ENCODE results near the gene USB1.

The USB1 gene

GRCh38 chr16:58018803-58019202, 17.6 kb downstream of the USB1 start:
- H3K4me3 Mint-ChIP-seq: no peak overlapping the region
- no peaks in the 10 kb centered on the region for H3K27me3 Mint-ChIP-seq
- H3K4me1 Mint-ChIP-seq: peaks cover 9% of the 10 kb centered on the region
- peak overlapping the region; percentile 30 for H3K27ac Mint-ChIP-seq
- H3K9me3 Mint-ChIP-seq: no peaks in the 10 kb centered on the region
- no peaks in the 10 kb centered on the region for H3K36me3 Mint-ChIP-seq

GRCh38 chr16:58019866-58020538, 18.8 kb downstream of the USB1 start:
- Mint-ChIP-seq H3K27me3 (no peaks in the 10 kb centered on the region), H3K4me1 (peaks cover 16% of the 10 kb centered on the region), H3K27ac (peak overlapping the region; percentile 43), H3K36me3 (no peaks in the 10 kb centered on the region), H3K9me3 (no peaks in the 10 kb centered on the region), H3K4me3 (no peak overlapping the region)

DNA sequence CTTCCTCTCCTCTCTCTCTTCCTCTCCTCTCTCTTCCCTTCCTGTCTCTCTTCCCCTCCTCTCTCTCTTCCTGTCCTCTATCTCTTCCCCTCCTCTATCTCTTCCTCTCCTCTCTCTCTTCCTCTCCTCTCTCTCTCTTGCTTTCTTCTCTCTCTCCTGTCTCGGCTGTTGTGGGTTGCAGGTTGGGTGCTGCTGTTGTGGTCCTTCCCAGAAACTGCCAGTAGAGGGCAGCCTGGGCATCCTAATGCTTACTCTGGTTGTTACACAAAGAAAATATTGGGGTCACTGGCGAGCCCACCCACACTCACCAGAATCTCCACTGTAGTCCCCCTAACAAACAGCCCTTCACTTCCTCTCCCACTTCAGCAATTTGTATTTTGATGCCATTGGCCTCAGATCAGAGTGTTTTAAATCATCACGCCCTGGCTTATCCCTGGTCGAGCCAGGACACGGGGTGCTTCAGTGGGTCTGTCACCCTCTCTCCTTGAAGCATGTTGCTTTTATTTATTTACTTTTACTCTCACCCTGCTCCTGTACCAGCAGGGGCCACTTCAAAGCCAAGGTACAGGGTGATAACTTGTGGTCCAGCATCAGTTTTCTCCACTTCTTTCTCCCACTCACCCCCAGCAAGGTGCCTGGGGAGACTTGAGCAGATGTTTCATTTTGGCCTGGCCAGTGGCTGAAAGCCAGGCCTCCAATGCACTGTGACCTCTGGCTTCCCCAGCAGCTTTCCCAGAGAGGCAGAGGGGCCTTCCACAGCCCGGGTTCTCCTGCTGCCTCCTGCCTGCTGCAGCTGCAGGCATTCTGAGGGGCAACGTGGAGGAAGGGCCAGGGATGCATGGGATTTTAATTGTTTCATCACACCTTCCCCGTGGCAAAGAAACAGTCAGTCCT, 19.7 kb downstream of the USB1 start:
- no peaks in the 10 kb centered on the region for H3K9me3 Mint-ChIP-seq
- H3K27ac Mint-ChIP-seq: peak overlapping the region; percentile 43
- no peaks in the 10 kb centered on the region for H3K27me3 Mint-ChIP-seq
- peaks cover 18% of the 10 kb centered on the region for H3K4me1 Mint-ChIP-seq
- H3K36me3 Mint-ChIP-seq: no peaks in the 10 kb centered on the region
- no peak overlapping the region for H3K4me3 Mint-ChIP-seq

- Mint-ChIP-seq H3K27ac (no peak overlapping the region), H3K4me3 (no peak overlapping the region), H3K9me3 (no peaks in the 10 kb centered on the region), H3K36me3 (no peaks in the 10 kb centered on the region), H3K27me3 (no peaks in the 10 kb centered on the region), H3K4me1 (peaks cover 18% of the 10 kb centered on the region)
Observed at GRCh38 chr16:58021661-58022551, 20.7 kb downstream of the USB1 start.

DNA sequence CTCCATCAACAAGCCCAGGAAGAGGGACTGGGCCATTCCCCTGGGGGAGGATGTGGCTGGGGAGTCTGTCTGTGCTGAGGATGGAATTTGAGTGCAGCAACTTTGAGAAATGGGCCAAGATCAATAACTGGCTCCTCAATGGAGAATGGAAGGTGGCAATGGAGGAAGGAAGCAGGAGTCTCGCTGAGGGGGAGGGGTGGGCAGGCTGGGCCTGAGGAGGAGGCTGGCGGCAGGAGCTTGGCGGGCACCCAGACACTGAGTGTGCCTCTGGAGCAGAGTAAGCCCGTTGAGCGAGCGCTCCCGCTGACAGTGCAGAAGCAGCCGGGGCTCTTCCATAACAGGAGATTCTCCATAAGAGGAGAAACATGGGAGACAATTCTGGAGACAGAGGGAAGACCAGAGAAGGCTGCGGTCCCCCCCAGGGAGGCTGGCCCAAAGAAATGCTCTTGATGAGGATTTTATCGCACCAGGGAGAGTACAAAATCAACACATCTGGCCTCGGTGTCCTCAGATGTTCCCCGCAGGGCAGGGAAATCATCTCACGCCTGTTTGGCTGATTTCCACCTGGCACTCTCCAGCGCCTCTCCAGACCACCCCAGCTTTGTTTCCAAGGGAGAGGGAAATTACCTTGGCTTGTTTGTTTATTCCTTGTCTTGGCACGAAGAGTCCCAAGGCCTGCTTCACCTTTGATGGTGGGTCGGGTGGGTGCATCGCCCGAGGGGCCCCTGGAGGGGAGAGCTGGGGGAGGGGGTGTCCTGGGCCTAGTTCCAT, 21.6 kb downstream of the USB1 start:
- no peaks in the 10 kb centered on the region for H3K27me3 Mint-ChIP-seq
- no peak overlapping the region for H3K4me3 Mint-ChIP-seq
- H3K36me3 Mint-ChIP-seq: no peaks in the 10 kb centered on the region
- no peaks in the 10 kb centered on the region for H3K9me3 Mint-ChIP-seq
- H3K27ac Mint-ChIP-seq: no peak overlapping the region
- H3K4me1 Mint-ChIP-seq: peaks cover 18% of the 10 kb centered on the region

DNA sequence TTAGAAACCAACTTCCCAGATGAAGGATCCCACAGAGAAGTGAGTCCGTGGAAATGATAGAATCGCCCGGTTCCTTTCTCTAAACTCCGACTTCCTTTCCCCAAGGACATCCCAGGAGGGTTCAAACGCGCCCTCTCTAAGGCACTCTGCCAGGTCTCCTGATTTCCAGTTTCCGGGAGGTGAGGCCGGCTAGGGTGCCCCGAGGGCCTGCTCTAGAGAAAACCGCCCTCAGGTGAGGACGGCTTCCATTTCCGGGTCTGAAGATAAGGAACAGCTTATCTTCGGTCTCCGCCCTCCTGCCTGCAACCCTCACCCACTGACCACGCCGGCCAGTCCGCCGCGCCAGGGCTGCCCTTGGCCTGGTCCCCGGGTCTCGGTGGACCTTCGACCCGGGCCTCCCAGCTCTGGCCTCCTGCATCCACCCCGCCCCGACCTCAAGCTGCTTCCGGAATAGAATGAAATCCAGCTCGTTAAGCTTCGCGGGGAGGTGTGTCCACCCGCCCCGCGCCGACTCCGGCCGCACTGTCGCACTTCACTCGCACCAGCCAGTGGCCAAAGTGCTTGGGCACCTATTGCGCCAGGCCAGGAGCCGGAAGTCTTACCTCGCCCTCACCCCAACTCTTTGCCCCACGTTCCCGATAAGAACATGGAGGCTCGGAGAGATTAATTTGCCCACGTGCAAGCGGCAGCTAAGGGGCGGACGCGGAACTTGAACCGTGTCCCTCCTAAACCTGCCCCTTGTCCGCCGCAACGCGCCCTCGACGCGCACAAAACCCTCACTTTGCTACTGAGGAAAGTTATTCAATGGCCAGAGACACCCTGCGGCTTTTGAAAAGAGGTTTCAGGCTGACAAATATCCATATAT, 23.5 kb downstream of the USB1 start:
- peaks cover 18% of the 10 kb centered on the region for H3K4me1 Mint-ChIP-seq
- H3K27ac Mint-ChIP-seq: peak overlapping the region; percentile 90
- H3K9me3 Mint-ChIP-seq: no peaks in the 10 kb centered on the region
- H3K4me3 Mint-ChIP-seq: peak overlapping the region; percentile 93
- H3K27me3 Mint-ChIP-seq: no peaks in the 10 kb centered on the region
- no peaks in the 10 kb centered on the region for H3K36me3 Mint-ChIP-seq

DNA sequence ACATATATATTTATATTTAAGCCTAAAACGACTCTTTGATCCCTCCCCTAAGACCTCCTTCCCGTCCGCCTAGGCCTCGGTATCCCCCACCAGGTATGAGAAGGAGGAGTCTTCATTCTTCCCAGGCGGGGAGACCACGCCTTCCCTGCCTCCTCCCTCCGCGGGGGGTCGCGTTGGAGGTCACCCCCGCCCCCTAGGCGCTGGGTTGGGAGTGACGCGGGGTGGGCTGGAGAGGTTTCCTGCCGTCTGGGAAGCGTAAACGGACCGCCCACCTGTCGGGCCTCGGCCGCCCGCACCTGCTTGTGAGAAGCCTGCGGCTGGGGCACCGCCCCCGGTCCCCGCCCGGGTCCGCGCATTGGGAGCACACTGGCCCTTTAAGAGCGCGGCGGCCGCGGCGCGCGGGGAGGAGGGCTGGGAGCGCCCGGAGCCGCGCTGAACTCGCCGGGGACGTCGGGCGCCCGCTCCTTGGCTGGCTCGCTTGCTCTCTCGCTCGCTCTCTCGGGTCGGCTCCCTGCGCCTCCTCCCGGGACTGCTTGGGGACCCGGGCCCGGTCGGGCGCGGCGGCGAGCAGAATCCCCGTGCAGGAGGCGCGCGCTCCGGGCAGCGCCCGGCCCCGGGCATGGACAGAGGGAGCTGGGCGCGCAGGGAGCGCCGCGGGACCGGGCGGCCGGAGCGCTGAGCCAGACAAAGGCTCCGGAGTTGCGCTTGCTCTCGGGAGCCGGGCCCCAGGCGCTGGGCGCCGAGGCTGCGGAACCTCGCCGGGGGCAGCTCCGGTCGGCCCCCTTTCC, 24.3 kb downstream of the USB1 start, which contains the start of gene MMP15:
Gene MMP15, plus strand, starts transcription at position 404 of the 788 bp plus-strand sequence. CDS start 597 bp downstream, outside the sequence.
- peak within 1 kb of the TSS; percentile 93 for H3K4me3 Mint-ChIP-seq
- peak within 1 kb of the TSS; percentile 90 for H3K27ac Mint-ChIP-seq
- H3K27me3 Mint-ChIP-seq: no peaks in the 10 kb centered on the region
- peaks cover 14% of the 10 kb centered on the region for H3K4me1 Mint-ChIP-seq
- no peaks in the 10 kb centered on the region for H3K9me3 Mint-ChIP-seq
- H3K36me3 Mint-ChIP-seq: no peaks in the 10 kb centered on the region

- Mint-ChIP-seq H3K27ac (no peak overlapping the region), H3K9me3 (no peaks in the 10 kb centered on the region), H3K27me3 (no peaks in the 10 kb centered on the region), H3K4me3 (peak overlapping the region; percentile 30), H3K4me1 (peaks cover 9% of the 10 kb centered on the region), H3K36me3 (no peaks in the 10 kb centered on the region)
Observed at GRCh38 chr16:58026139-58026704, 25.0 kb downstream of the USB1 start.

GRCh38 chr16:58026705-58027160, 25.5 kb downstream of the USB1 start:
- no peak overlapping the region for H3K27ac Mint-ChIP-seq
- peaks cover 9% of the 10 kb centered on the region for H3K4me1 Mint-ChIP-seq
- no peaks in the 10 kb centered on the region for H3K36me3 Mint-ChIP-seq
- peak overlapping the region; percentile 30 for H3K4me3 Mint-ChIP-seq
- H3K27me3 Mint-ChIP-seq: no peaks in the 10 kb centered on the region
- H3K9me3 Mint-ChIP-seq: no peaks in the 10 kb centered on the region

DNA sequence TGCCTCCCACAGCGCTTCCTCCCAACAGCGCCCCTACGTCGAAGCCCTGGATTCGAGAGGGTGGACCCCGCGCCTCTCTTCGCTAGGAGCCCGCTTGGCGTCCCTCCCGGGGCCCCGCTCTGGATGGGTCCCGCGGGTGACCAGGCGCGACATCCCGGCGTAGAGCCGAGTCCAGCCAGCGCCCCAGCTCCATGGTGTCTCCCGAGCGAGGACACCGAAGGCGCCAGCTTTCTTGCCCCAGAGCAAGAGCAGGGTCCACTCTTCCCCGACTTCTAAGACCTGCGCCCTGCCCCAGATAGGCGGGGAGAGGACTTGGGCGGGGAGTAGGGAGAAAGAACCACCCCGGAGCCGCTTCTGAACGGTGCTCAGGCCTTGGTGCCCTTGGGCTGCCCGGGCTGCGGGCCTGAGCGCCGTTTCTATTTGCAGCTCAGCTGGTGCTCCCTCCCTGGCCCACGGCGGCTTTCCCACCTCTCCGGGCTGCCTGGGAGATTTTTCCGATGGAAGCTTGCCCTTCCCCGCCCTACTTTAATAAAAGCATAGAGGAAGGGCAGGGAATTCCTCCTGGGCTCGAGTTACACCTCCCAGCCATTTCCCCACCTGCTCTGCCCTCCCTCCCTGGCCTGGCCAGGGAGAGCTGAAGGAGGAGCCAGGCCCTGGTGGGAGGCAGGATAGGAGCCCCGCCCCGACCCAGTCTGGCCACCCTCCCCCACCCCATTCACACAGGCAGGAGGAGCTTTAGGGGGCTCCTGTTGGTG, 26.1 kb downstream of the USB1 start:
- Mint-ChIP-seq H3K9me3 (no peaks in the 10 kb centered on the region), H3K4me1 (peaks cover 9% of the 10 kb centered on the region), H3K27ac (no peak overlapping the region), H3K27me3 (no peaks in the 10 kb centered on the region), H3K36me3 (no peaks in the 10 kb centered on the region), H3K4me3 (no peak overlapping the region)

DNA sequence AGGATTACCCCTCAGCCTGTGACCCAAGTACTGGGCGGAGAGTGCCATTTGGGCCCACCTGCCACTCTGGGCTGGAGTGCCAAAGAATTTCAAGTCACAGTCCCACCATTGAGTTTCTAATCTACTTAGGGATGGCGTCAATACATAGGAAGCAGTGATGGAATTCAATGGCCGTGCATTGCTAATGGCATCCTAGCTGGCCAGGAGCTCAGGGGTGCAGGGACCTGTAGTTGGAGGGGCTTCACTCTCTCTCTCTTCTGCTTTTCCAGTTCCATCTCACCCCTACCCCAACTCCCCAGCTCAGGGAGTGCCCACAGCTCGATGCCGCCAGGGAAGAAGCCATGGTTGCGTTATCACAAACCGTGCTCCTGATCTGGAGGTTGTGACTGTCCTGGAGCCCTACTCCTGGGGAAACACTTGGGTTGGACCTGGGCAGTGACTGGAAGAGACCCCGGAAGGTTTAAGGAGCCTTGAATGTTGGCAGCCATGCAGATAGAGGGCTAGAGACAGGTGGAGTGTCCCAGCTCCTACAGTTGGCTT, 26.8 kb downstream of the USB1 start:
- no peak overlapping the region for H3K27ac Mint-ChIP-seq
- H3K4me1 Mint-ChIP-seq: peaks cover 9% of the 10 kb centered on the region
- no peaks in the 10 kb centered on the region for H3K9me3 Mint-ChIP-seq
- no peaks in the 10 kb centered on the region for H3K36me3 Mint-ChIP-seq
- H3K27me3 Mint-ChIP-seq: no peaks in the 10 kb centered on the region
- H3K4me3 Mint-ChIP-seq: peak overlapping the region; percentile 41

DNA sequence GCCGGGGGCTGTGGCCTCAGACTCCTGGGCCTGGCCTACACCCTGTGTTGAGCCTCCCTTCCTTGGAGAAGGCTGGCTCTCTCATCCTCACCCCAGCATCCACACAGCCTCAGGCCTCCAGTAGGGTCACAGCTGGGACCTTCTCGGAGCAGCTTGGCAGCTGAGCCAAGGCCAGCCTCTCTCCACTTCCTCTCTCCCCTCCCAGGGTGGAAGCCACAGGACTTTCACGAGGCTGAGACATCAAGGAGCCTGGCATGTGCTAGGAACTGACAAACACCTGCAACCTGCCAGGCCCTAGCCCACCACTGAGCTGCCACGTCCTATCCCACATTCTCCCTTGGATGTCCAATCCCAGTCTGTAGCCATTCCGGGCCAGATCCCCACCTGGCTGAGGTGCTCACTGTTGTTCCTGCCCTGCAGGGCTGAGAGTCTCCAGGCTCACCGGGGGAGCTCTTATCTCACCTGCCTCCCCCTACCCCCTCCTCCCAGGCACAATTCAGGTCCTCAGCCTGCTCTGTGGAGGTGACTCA, 27.4 kb downstream of the USB1 start:
- Mint-ChIP-seq H3K27ac (no peak overlapping the region), H3K36me3 (no peaks in the 10 kb centered on the region), H3K27me3 (no peaks in the 10 kb centered on the region), H3K4me3 (no peak overlapping the region), H3K9me3 (no peaks in the 10 kb centered on the region), H3K4me1 (peaks cover 9% of the 10 kb centered on the region)
